Measurements from ENCODE around the gene GBX2.

Gene GBX2

DNA sequence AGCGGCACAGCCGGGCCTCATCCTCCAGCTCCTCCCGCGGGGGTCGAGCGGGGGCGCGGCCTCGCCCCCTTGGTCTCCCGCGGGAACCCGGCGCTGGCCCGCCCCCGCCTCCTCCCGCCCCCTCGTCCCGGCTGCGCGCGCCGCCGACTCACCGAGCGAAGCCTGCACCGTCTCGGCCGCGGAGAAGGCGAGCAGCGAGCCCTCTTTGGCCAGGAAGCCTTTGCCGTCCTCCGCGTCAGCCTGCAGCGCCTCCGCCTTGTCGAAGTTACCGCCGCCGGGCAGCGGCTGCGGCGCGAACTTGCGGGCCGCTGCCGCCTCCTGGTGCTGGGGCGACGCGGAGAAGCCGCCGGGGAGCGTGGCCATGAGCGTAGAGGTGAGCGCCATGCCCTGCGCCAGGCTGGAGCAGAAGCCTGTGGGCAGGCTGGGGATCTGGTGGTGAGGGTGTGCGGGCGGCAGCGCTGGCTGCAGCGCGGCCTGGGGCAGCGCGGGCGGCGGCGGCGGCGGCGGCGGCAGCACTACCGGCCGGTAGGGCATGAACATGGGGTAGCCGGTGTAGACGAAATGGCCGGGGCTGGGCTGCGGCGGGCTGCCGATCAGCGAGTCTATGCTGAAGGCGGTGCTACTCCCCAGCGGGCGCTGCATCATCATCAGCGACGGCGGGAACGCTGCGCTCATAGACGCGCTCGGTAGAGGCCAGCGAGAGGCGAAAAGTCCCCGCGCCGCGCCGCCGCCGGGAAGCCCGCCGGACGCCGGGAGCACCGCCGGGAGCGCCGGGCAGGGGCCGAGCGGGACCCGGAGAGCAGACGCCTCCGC, 683 bp downstream of the GBX2 start:
- peak; percentile 69 for DNase-seq (ENCODE audit: low spot score)

DNA sequence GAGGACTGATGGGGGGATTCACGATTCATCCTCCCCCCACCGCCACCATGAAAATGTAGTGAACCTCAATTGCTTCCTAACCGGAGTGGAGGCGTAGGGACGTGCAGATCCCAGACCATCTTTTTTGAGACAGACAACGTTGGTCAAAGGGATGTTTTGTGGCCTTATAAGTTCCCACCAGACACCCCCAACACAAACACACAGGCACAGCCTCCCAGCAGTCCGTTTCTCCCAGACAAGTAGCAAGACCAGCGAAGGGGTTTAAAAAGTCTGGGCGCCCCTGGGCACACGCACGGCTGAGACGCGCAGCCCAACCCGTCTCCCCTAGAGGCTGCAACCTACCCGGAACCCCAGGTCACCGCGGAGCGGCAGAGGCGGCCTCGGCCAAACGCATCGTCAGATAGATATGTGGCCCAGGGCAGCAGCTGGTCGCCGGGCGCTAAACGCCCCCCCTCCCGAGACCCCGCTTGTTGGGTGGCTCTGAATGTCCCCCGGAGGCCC, 1.3 kb downstream of the GBX2 start:
- DNase-seq (ENCODE audit: low spot score) = peak; percentile 18

DNA sequence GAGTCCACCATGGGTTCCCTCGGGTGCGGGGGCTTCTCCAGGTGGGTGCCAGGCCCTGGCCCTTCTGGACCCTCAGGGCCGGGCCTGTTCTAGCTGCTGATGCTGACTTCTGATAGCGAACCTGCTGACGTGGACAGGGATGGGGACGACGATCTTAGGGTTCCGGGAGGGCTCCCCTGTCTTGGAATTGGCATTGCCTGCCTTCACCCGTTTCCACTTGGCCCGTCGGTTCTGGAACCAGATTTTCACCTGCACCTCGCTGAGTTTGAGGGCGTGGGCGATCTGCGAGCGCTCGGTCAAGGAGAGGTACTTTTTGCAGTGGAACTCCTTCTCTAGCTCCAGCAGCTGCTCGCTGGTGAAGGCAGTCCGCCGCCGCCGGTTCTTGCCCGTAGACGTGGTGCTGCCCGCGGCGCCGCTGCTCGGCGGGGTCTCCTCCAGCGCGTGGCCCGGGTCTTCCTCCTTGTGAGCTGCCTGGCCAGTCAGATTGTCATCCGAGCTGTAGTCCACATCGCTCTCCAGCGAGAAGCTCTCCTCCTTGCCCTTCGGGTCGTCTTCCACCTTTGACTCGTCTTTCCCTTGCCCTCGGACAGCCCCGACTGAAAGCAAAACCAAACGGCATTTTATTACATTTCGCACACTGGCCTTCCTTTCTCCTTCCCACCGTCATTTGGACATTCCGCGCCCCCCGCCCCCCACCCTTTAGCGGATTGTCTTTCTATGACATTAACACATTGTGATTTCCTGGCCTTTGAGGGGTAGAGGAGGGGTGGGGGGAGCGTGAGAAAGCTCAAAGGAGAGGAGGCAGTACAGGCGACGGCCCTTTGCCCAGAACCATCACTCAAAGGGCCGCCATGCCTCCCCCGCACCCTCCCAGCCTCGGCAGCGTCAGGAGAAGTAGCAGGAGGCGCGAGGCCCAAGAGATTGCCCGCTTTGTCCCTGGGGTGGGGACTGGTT, 2.1 kb downstream of the GBX2 start:
- peak; percentile 25 for DNase-seq (ENCODE audit: low spot score)

- no peak for DNase-seq (ENCODE audit: low spot score)
These were observed 3.0 kb downstream of the GBX2 start for GRCh38 chr2:236164925-236165841.

- DNase-seq (ENCODE audit: low spot score) = peak; percentile 60
These were observed 3.8 kb downstream of the GBX2 start for GRCh38 chr2:236164201-236164924.

DNA sequence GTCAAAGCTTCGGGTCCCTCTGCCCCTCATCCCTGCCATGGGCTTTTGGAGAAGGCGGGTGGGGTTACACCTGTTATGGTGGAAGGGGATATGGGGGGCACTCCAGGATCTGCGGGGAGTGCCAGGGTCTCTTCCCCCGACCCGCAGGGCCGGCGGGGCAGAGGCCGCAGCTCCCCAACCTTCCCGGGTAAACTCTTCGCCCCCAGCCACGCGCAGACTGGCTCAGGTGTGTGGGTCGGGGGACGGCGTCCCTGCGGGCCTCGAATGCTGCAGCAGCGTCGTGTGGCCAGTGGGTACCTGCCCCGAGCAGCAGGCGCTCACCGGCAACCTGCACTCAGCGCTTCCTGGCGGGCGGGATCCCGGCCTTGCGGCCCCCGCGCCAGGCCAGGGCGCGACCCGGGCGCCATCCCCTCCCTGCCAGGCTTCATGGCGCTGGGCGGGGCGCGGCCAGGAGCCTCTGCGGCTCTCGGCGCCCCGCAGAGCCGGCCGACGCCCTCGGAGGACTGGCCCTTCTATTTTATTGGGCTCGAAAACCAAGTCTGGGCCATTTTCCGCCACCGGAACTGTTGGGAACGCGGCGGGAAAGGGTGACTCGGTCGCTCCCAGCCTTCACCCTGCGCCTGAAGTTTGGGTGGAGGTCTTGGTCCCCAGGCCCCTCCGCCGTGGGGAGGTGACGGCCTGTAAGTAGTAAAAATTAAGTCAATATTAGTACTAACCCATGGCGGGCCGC, 4.5 kb downstream of the GBX2 start:
- peak; percentile 37 for DNase-seq (ENCODE audit: low spot score)

GRCh38 chr2:236162882-236163470, 5.2 kb downstream of the GBX2 start:
- DNase-seq (ENCODE audit: low spot score) = peak; percentile 56

DNA sequence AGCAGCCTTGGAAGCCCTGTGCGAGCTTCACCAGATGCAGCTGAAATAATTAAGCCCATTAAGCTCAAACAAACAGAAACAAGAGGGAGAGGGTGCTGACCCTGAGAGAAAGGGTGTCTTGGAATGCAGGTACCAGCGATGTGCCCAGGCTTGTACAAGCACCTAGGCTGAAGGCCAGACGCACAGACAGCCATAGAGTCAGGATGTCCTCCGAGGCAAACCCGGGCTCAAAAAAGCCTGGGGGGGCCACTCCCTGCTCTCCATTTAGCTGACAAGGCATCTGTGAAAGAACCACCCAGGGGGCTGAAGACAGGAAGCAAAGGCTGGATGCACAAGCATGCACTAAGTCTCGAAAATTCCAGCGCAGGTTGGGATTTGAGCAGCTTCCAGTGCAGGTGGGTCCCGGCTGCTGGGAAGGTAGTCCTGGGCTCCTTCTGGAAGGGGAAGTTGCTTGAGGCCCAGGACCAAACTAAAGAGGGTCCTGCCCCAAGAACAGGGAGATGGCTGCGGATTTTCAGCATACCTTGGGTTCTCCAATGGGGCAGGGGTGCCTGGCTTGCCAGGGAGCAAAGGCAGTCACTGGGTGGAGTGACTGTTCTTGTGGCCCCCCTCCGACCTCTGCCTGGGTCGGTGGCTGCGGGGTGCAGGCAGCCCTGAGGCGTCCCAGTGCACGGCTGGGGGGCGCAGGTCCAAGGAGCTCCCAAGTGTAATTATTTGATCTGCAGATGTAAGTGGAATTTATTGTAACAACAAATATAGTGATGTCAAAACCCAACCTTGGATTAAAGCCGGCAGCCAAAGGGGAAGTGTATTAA, 5.9 kb downstream of the GBX2 start:
- DNase-seq (ENCODE audit: low spot score) = peak; percentile 43

- DNase-seq (ENCODE audit: low spot score) = peak; percentile 16
These were observed 6.7 kb downstream of the GBX2 start for GRCh38 chr2:236161531-236161930.

DNA sequence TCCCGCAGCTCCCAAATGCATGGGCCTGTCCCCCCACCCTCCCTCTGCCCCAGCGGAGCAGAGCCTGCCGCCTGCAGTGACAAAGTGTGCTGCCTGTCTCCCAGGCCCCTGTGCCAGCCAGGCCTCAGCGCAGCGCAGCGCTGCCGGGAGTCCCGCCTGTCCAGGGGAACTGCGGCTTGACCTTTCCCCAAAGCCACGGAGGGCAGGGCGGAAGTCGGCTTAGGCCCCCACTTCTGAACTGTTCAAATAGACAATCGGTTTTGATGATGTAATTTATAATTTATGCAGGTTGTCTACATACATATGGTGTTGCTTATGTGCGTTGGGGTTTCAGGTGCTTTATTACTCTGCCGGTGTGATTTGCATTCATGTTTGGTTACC, 7.1 kb downstream of the GBX2 start:
- DNase-seq (ENCODE audit: low spot score) = peak; percentile 21

DNA sequence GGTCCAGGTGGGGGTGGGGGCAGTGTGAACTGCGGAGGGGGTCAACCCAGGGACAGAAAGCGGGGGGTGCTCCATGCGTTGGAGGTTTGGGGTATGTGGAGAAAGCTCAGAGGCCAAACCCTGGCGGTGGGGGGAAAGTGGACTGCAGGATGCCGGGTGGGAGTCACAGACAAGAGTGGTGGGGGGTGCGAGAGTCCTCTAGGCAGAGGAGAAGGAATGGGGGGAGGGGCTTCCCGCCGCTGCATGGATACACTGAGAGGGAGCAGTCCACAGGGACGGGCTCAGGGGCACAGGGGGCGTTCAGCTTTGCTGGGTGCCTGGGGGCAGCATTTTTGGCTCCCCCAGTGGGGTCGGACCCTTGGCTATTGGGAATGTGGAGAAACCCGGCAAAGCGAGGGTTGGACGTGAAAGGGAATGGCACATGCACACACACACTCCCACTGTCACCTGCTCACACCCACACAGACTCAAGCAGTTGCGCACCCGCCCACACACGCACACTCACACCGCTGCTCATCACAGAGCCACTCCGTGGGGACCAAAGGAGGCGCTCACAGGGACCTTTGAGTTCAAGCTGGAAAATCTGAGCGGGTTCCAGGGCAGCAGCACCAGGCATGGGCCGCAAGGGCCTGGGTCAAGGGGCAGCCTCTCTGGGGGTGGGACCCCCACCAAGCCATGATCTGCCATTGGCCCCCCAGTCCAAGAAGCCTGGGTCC, 7.7 kb downstream of the GBX2 start:
- peak; percentile 17 for DNase-seq (ENCODE audit: low spot score)

DNA sequence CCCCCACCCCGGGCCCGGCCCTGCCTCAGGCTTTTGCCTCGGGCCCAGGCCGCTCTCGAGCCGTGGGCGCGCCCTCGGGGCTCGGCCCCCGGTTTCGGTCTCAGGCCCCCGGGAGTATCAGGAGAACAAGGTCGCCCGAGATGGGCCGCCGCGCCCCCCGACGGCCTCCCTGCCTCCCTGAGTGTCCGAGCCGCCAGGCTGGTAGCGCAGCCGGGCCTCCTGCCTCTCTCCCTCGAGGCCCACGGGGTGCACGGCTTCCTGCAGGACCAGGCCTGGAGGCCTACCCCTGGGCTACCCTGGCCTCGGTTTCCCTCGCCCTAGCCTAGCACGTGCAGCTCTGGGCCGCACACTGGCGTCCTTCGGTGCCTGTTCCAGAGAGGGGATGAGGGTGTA, 8.4 kb downstream of the GBX2 start:
- peak; percentile 25 for DNase-seq (ENCODE audit: low spot score)

DNA sequence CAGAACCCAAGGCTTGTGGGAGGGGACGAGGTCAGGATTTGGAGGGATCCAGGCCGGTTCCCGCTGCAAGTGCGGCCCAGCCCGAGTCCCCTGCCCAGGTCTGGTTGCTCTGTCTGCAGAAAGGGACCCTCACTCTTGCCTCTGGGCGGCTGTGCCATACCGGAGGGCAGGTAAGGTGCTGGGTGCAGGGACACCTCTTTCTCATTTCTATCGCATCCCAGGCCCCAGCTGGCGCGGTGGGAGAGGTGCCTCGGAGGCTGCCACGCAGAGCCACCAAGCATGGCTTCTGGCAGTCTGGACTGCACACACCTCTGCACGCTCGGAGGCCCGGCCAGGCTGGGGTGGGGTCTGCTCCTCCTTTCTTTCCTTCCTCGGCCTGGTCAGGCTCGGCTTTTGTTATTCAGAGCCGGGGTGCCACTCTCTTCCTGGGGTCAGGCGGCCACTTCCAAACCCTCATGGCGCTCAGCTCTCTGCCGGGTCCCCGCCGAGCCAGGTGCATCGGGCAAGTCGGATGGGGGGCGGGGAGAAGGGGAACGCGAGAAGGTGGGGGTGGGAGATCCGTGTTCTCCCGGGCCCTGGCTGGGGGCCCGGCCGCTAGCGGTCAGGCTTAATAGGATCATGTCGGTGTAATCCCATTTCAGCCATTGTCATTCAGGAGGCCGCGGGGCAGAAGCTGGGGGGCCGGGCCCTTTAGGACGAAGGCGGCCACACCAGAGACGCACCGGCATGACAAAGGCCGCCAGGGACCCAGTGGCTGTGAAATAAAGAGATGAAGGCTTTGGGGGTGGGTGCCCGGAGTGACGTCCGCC, 9.0 kb downstream of the GBX2 start:
- no peak for DNase-seq (ENCODE audit: low spot score)

- DNase-seq (ENCODE audit: low spot score) = no peak
These were observed 10.2 kb downstream of the GBX2 start for GRCh38 chr2:236157815-236158498.

- peak; percentile 30 for DNase-seq (ENCODE audit: low spot score)
These were observed 10.8 kb downstream of the GBX2 start for GRCh38 chr2:236157366-236157765.

DNA sequence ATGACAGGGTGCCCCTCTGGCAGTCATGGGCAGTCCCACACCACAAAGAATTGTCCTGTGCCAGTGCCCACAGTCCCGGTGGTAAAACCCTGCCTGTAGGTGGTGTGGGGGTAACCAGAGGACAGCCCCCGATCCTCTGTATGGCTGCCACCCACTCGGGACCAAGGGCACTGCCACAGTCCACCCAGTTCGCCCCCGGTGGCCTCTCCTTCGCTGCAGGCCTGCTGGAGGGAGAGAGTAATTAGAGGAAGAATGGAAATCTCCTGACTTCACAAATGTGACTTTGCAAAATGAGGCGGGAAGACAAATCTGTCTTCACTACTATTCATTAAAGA, 11.4 kb downstream of the GBX2 start:
- DNase-seq (ENCODE audit: low spot score) = no peak
